Measurements from ENCODE around the gene SLC66A2.

DNA sequence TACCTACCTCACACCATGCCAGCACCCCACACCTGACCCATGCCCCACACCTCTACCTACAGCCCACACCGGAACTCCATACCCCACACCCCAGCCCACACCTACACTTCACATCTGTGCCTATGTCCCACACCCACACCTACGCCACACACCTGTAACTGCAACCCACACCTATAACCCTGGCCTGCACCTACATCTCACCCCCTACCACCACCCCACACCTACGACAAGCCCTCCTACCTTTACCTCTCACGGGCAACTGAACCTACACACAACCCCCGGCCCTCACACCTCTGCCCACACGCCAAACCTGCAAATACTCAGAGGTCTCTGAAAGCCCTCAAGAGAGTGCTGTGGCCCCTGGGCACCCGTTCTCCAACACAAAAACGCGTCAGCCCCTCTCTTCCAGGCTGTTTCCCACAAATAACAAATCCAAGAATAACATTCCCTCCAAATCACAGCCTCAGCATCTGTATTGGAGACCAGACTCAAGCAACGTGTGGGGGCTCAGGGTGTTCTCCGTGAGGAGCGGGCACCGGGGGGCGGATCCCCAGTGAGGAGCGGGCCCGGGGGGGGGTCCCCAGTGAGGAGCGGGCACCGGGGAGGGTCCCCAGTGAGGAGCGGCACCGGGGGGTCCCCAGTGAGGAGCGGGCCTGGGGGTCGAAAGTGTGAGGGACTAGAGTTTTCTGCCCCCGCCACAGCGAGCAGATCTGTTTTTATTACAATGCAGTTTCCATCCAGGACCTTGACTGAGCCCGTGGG, 33.4 kb downstream of the SLC66A2 start:
- TF ChIP-seq, protein P1, sequence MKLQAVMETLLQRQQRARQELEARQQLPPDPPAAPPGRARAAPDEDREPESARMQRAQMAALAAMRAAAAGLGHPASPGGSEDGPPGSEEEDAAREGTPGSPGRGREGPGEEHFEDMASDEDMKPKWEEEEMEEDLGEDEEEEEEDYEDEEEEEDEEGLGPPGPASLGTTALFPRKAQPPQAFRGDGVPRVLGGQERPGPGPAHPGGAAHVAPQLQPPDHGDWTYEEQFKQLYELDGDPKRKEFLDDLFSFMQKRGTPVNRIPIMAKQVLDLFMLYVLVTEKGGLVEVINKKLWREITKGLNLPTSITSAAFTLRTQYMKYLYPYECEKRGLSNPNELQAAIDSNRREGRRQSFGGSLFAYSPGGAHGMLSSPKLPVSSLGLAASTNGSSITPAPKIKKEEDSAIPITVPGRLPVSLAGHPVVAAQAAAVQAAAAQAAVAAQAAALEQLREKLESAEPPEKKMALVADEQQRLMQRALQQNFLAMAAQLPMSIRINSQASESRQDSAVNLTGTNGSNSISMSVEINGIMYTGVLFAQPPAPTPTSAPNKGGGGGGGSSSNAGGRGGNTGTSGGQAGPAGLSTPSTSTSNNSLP (IDR thresholded peaks at IDR 0.05; ENCODE audit: low read depth, low read length) = no peak
- TF ChIP-seq, protein P2, sequence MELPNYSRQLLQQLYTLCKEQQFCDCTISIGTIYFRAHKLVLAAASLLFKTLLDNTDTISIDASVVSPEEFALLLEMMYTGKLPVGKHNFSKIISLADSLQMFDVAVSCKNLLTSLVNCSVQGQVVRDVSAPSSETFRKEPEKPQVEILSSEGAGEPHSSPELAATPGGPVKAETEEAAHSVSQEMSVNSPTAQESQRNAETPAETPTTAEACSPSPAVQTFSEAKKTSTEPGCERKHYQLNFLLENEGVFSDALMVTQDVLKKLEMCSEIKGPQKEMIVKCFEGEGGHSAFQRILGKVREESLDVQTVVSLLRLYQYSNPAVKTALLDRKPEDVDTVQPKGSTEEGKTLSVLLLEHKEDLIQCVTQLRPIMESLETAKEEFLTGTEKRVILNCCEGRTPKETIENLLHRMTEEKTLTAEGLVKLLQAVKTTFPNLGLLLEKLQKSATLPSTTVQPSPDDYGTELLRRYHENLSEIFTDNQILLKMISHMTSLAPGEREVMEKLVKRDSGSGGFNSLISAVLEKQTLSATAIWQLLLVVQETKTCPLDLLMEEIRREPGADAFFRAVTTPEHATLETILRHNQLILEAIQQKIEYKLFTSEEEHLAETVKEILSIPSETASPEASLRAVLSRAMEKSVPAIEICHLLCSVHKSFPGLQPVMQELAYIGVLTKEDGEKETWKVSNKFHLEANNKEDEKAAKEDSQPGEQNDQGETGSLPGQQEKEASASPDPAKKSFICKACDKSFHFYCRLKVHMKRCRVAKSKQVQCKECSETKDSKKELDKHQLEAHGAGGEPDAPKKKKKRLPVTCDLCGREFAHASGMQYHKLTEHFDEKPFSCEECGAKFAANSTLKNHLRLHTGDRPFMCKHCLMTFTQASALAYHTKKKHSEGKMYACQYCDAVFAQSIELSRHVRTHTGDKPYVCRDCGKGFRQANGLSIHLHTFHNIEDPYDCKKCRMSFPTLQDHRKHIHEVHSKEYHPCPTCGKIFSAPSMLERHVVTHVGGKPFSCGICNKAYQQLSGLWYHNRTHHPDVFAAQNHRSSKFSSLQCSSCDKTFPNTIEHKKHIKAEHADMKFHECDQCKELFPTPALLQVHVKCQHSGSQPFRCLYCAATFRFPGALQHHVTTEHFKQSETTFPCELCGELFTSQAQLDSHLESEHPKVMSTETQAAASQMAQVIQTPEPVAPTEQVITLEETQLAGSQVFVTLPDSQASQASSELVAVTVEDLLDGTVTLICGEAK (IDR thresholded peaks at IDR 0.05) = no peak
- TF ChIP-seq, protein P2 (CRISPR knock-in tag; IDR thresholded peaks at IDR 0.05) = no peak
- TF ChIP-seq ZNF792 (CRISPR knock-in tag; IDR thresholded peaks at IDR 0.05) (no peak), RCOR2 (CRISPR knock-in tag; IDR thresholded peaks at IDR 0.05) (no peak), ZNF343 (CRISPR knock-in tag; IDR thresholded peaks at IDR 0.05) (no peak), ZSCAN22 (CRISPR knock-in tag; IDR thresholded peaks at IDR 0.05) (no peak), TSC22D2 (CRISPR knock-in tag; IDR thresholded peaks at IDR 0.05; ENCODE audit: borderline replicate concordance) (no peak), EP300 (IDR thresholded peaks at IDR 0.05; ENCODE audit: low read depth in 2 of 2, low read length in 2 of 2) (no peak), EP300 (CRISPR knock-in tag; IDR thresholded peaks at IDR 0.05; ENCODE audit: borderline replicate concordance) (no peak), HDAC2 (CRISPR knock-in tag; IDR thresholded peaks at IDR 0.05) (no peak), KLF6 (CRISPR knock-in tag; IDR thresholded peaks at IDR 0.05) (no peak)
- TF ChIP-seq, protein P3, sequence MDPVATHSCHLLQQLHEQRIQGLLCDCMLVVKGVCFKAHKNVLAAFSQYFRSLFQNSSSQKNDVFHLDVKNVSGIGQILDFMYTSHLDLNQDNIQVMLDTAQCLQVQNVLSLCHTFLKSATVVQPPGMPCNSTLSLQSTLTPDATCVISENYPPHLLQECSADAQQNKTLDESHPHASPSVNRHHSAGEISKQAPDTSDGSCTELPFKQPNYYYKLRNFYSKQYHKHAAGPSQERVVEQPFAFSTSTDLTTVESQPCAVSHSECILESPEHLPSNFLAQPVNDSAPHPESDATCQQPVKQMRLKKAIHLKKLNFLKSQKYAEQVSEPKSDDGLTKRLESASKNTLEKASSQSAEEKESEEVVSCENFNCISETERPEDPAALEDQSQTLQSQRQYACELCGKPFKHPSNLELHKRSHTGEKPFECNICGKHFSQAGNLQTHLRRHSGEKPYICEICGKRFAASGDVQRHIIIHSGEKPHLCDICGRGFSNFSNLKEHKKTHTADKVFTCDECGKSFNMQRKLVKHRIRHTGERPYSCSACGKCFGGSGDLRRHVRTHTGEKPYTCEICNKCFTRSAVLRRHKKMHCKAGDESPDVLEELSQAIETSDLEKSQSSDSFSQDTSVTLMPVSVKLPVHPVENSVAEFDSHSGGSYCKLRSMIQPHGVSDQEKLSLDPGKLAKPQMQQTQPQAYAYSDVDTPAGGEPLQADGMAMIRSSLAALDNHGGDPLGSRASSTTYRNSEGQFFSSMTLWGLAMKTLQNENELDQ (CRISPR knock-in tag; IDR thresholded peaks at IDR 0.05; ENCODE audit: borderline replicate concordance) = no peak
- TF ChIP-seq, protein P4, sequence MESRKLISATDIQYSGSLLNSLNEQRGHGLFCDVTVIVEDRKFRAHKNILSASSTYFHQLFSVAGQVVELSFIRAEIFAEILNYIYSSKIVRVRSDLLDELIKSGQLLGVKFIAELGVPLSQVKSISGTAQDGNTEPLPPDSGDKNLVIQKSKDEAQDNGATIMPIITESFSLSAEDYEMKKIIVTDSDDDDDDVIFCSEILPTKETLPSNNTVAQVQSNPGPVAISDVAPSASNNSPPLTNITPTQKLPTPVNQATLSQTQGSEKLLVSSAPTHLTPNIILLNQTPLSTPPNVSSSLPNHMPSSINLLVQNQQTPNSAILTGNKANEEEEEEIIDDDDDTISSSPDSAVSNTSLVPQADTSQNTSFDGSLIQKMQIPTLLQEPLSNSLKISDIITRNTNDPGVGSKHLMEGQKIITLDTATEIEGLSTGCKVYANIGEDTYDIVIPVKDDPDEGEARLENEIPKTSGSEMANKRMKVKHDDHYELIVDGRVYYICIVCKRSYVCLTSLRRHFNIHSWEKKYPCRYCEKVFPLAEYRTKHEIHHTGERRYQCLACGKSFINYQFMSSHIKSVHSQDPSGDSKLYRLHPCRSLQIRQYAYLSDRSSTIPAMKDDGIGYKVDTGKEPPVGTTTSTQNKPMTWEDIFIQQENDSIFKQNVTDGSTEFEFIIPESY (CRISPR knock-in tag; IDR thresholded peaks at IDR 0.05) = no peak
